Type B pancreatic cell (in vitro differentiated cells): ENCODE measurements around the gene TNNT3. TPM values are rescaled to one million over a fixed set of nuclear protein-coding genes. Genes with fewer than 3 reads are reported as not detected.
"Not testable (repeated sequence)": the region's sequence is repeated elsewhere in the genome, so short reads cannot be mapped to it uniquely, and the experiment has no call there.

Experiments
- DNase-seq: peaks from one replicate; pipeline ENCODE4 v3.0.0; 2021; ENCODE audit warnings: mixed read lengths; ENCODE audit not compliant: unreplicated experiment; ENCODE audit errors: extremely low spot score
- H3K27ac Mint-ChIP-seq: 2 replicates; pipeline ENCODE4 v1.8.0; 2021; ENCODE audit warnings: mild to moderate bottlenecking, mixed read lengths
- H3K27me3 Mint-ChIP-seq: 2 replicates; pipeline ENCODE4 v1.8.0; 2021; ENCODE audit warnings: mixed read lengths
- H3K36me3 Mint-ChIP-seq: 2 replicates; pipeline ENCODE4 v1.8.0; 2021; ENCODE audit warnings: mixed read lengths
- H3K4me1 Mint-ChIP-seq: one replicate; pipeline ENCODE4 v1.8.0; 2021; ENCODE audit warnings: mixed read lengths; ENCODE audit not compliant: unreplicated experiment
- H3K4me3 Mint-ChIP-seq: 2 replicates; pipeline ENCODE4 v1.8.0; 2021; ENCODE audit warnings: mild to moderate bottlenecking, mixed read lengths
- H3K9me3 Mint-ChIP-seq: 2 replicates; pipeline ENCODE4 v1.8.0; 2021; ENCODE audit warnings: mixed read lengths
- CTCF ChIP-seq: fragments of 200-600 bp; sonication (generic); conservative IDR thresholded peaks from 2 replicates; pipeline ENCODE4 v1.5.0; 2021; ENCODE audit warnings: antibody characterized with exemption, mild to moderate bottlenecking
- total RNA-seq: library from RNA; stranded (reverse); gene quantifications from 2 replicates; pipeline ENCODE4 v1.2.1, GENCODE V29; 2021; ENCODE audit warnings: low replicate concordance

The TNNT3 gene
- total RNA-seq, 1 donor from 2014 or later = 17.3 TPM

GRCh38 chr11:1873048-1873812 lies 46.3 kb upstream of the TNNT3 start:
- no peak overlapping the region for H3K4me3 Mint-ChIP-seq
- H3K4me1 Mint-ChIP-seq = peaks cover 3% of the 10 kb centered on the region
- H3K9me3 Mint-ChIP-seq = no peaks in the 10 kb centered on the region
- H3K36me3 Mint-ChIP-seq = no peaks in the 10 kb centered on the region
- H3K27ac Mint-ChIP-seq = no peak overlapping the region
- DNase-seq = no peak
- peaks cover 3% of the 10 kb centered on the region for H3K27me3 Mint-ChIP-seq
- no peak for TF ChIP-seq CTCF

GRCh38 chr11:1873813-1874150 lies 45.7 kb upstream of the TNNT3 start:
- not testable (repeated sequence) for H3K4me1 Mint-ChIP-seq, H3K9me3 Mint-ChIP-seq, H3K4me3 Mint-ChIP-seq, DNase-seq, H3K27ac Mint-ChIP-seq, H3K36me3 Mint-ChIP-seq, H3K27me3 Mint-ChIP-seq

- not testable (repeated sequence) for H3K9me3 Mint-ChIP-seq
Measured at GRCh38 chr11:1874441-1875092, 44.9 kb upstream of the TNNT3 start.

GRCh38 chr11:1875093-1875850 lies 44.2 kb upstream of the TNNT3 start:
- Mint-ChIP-seq H3K27ac (peak overlapping the region; percentile 58), H3K4me1 (peaks cover 3% of the 10 kb centered on the region), H3K27me3 (peaks cover 3% of the 10 kb centered on the region)

More at GRCh38 chr11:1874441-1875092, 44.9 kb upstream of the TNNT3 start:
- not testable (repeated sequence) for H3K4me3 Mint-ChIP-seq, H3K36me3 Mint-ChIP-seq, H3K27me3 Mint-ChIP-seq, H3K4me1 Mint-ChIP-seq, DNase-seq, H3K27ac Mint-ChIP-seq

GRCh38 chr11:1875851-1876301 lies 43.6 kb upstream of the TNNT3 start:
- H3K4me3 Mint-ChIP-seq, H3K27me3 Mint-ChIP-seq, H3K9me3 Mint-ChIP-seq, H3K27ac Mint-ChIP-seq, DNase-seq, H3K4me1 Mint-ChIP-seq, H3K36me3 Mint-ChIP-seq: not testable (repeated sequence)

More at GRCh38 chr11:1875093-1875850, 44.2 kb upstream of the TNNT3 start:
- DNase-seq = no peak
- no peak for TF ChIP-seq CTCF
- no peak overlapping the region for H3K4me3 Mint-ChIP-seq
- H3K36me3 Mint-ChIP-seq = no peaks in the 10 kb centered on the region
- H3K9me3 Mint-ChIP-seq = no peaks in the 10 kb centered on the region

GRCh38 chr11:1876361-1877063 lies 43.0 kb upstream of the TNNT3 start:
- no peak overlapping the region for H3K27ac Mint-ChIP-seq

More at GRCh38 chr11:1876361-1877063, 43.0 kb upstream of the TNNT3 start:
- Mint-ChIP-seq H3K4me1 (no peaks in the 10 kb centered on the region), H3K4me3 (no peak overlapping the region), H3K9me3 (no peaks in the 10 kb centered on the region), H3K27me3 (no peaks in the 10 kb centered on the region), H3K36me3 (no peaks in the 10 kb centered on the region)
- peak; percentile 70 for TF ChIP-seq CTCF
- no peak for DNase-seq
